Gastrocnemius medialis (tissue), 4 donors: Measurements from ENCODE around the gene TPCN1.

Experiments used
- POLR2A ChIP-seq, 2 donors: fragments of 450-650 bp; IDR thresholded peaks; one replicate each; pipeline ENCODE4 v1.6.1; 2017; ENCODE audit warnings: antibody characterized with exemption in 2 of 2, mild to moderate bottlenecking in 2 of 2, moderate library complexity in 2 of 2
- TF ChIP-seq, protein P1 (sequence below), 5 experiments: fragments of 450-650 bp in 3 of 5; fragments of 200-600 bp in 2 of 5; sonication (generic) in 2 of 5; IDR thresholded peaks in 4 of 5; conservative IDR thresholded peaks in 1 of 5; 1 replicate in 4 of 5; 2 replicates in 1 of 5; pipeline ENCODE4 v1.5.1; 2016 to 2019; ENCODE audit warnings: antibody characterized with exemption in 5 of 5, mild to moderate bottlenecking in 3 of 5, moderate library complexity in 3 of 5

- TF ChIP-seq, protein P1, sequence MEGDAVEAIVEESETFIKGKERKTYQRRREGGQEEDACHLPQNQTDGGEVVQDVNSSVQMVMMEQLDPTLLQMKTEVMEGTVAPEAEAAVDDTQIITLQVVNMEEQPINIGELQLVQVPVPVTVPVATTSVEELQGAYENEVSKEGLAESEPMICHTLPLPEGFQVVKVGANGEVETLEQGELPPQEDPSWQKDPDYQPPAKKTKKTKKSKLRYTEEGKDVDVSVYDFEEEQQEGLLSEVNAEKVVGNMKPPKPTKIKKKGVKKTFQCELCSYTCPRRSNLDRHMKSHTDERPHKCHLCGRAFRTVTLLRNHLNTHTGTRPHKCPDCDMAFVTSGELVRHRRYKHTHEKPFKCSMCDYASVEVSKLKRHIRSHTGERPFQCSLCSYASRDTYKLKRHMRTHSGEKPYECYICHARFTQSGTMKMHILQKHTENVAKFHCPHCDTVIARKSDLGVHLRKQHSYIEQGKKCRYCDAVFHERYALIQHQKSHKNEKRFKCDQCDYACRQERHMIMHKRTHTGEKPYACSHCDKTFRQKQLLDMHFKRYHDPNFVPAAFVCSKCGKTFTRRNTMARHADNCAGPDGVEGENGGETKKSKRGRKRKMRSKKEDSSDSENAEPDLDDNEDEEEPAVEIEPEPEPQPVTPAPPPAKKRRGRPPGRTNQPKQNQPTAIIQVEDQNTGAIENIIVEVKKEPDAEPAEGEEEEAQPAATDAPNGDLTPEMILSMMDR (IDR thresholded peaks at IDR 0.05 in 4 of 5, conservative IDR thresholded peaks at IDR 0.05 in 1 of 5): no peak
- no peak for TF ChIP-seq POLR2A (IDR thresholded peaks at IDR 0.05)
Measured at GRCh38 chr12:113224955-113225354, 3.7 kb downstream of the TPCN1 start.
